SHP77 (cell line): ENCODE data around the gene WDR73.
"Not testable (repeated sequence)": the region's sequence is repeated elsewhere in the genome, so short reads cannot be mapped to it uniquely, and the experiment has no call there.

Source experiments
- DNase-seq, 2 experiments: peaks; one replicate each; lab custom pipeline; 2025; lab: John Stamatoyannopoulos, UW

Gene WDR73

DNA sequence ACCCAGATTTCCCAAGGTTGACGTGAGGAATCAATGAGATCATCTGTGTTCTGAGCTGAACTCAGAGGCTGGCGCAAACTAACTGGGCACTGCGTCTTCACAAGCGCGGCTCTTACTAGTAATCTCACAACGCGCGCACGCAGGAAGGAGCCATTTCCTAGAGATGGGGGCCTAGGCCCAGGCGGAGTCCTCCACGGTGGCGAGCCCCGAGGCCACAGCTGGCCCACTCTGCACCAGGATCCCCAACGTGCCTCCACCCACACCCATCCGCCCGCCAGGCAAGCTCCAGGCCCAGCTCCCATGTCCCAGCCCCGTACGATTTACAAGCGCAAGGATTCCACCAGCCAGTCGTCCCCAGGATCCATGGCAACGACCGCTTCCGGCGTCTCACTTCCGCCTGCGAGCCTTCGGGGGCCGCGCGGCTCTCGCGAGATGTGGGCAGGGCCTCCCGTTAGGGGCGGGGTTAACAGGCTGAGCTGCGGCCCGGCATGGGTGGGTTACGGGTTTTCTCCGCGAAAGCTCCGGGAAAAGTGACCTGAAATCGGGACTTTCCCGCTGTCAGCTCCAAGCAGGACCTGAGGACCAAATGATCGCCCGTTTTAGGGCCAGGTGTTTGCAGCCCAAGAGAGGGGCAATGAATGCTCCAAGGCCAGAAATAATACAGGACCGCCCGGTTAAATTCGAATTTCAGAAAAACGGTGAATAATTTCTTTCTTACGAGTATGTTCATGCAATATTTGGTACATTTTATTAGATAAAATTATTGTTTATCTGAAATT is at the start of gene WDR73:
Gene WDR73 (minus strand): TSS at position 374 of the 779 bp plus-strand sequence. CDS start 9 bp downstream, at position 365.
- peak; percentile 86 to 92 for DNase-seq

DNA sequence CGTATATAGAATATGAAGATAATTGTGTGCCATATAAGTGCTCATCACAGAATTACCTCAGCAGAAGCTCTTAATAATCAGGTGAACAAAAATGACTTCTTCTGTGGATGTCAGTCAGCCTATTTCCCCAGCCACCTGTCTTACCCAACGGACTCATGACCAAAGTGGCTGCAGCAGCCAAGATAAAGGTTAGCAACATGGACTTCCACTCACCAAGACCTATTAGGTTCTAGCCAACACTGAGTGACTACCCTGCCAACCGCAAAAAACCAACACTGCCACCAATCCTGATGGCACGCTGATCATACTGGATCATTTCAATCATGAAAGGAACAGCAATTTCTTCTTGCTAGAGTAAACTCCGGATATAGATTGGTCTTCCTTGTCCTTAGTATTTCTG is 49.7 kb upstream of the WDR73 start:
- DNase-seq = no peak

DNA sequence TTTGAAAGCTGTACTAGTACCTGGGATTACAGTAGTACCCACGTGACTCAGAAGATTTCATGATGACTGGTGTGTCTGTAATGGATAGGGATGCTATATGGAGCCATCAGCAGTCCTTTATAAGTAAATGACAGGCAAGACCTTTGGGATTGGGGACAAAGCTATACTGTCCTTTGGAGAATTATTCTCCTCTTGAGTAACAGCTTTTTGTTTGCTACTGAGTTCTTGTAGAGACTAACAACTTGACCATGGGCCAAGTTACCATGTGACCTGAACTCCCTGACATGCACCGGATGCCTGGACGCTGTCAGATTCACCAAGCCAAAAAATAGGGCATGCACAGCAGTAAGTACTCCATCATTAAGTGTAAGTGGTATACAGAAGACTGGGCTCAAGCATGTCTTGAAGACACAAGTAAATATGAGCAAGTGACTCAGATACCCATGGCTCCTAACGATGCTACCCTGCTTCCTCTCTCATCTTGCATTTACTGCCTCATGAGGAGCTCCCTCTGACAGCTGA is 48.9 kb upstream of the WDR73 start:
- no peak for DNase-seq

DNA sequence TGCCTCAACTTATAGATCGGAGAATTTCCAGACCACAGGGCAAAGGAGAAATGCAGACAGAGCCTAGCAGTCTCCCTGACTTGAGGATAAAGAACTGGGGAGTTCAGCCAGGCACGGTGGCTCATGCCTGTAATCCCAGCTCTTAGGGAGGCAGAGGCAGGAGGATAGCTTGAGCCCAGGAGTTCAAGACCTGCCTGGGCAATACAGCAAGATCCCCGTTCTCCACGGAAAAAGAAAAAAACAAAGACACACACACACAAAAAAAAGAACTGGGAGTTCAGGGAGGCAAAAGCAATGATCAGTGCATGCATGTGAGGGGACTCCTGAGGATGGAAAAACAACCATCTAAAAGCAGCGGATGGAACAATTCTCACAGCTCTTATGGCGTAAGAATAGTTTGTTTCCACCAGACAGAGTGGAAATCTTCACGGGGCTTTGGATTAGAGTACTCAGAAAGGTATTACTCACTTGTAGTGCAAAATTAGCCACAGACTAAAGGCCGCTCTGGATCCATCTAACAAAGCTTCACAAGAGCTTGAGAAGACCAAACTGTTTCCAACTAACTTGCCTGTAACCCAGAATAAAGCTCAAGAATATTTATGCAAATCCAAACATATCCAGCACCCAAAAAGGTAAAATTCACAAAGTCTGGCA is 45.6 kb upstream of the WDR73 start:
- DNase-seq = no peak

DNA sequence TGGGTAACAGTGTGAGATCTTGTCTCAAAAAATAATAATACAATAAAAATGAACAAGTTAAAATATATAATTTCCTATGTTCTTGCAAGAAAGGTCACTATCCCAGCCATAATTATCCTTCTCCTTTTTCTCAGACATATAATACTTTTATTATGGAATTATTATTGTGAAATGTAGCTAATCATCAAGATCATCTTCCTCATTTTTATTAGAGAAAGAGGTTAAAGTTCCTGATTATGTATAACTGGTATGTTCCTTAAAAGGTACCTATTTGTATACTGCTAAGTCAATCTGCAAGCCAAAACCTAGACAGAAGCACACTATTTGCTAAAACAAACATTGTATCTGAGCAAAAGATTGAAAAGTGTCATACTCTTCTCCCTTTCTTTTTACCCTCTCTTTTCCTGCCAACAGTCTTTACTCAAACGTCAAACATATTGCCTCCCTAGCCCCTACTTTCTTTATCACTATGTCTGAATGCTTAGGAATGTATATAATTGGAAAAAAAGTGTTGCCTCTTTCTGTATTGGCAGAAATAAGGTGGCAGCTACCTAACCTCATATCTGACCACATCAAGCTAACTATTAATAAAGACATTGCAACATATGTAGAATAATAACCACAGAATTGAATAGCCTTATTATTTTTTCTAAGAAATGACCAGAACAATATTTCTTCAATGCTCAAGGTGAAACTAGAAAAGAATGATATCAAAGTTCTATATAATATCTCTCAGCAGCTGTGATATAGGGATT is 43.3 kb upstream of the WDR73 start:
- DNase-seq = no peak

DNA sequence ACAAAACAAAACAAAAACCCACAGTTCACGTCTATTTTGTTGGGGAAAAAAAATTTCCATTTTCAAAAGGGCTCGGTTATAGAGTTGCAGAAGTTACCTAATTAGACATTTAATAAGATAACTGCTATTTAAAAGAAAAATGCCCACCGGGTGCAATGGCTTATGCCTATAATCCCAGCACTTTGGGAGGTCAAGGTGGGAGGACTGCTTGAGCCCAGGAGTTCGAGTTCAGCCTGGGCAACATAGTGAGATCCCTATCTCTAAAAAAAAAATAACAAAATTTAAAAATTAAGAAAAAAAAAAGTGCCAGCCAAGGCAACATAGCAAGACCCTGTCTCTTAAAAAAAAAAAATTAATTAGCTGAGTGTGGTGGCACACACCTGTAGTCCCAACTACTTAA is 42.7 kb upstream of the WDR73 start:
- DNase-seq = no peak

DNA sequence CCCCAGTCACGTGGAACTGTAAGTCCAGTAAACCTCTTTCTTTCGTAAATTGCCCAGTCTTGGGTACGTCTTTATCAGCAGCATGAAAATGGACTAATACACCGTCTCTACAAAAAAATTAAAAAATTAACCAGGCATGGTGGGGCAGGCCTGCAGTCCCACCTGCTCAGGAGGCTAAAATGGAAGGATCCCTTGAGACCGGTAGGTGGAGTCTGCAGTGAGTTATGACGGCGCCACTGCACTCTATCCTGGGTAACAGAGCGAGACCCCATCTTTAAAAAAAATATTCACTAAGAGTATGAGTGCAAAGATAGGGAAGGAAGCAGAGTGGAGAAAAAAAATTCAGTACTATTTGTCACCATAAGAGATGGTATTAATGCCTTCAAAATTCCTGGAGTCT is 36.3 kb upstream of the WDR73 start:
- DNase-seq = no peak

DNA sequence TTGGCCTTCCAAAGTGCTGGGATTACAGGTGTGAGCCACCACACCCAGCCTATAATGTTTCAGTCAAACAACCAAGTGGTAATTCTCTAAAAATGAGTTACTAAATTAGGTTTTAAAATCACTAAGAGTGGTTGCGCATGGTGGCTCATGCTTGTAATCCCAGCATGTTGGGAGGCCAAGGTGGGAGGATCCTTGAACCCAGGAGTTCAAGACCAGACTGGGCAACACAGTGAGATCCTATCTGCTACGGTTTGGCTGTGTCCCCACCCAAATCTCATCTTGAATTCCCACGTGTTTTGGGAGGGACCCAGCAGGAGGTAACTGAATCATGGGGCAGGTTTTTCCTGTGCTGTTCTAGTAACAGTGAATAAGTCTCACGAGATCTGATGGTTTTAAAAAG is 35.8 kb upstream of the WDR73 start:
- no peak for DNase-seq

DNA sequence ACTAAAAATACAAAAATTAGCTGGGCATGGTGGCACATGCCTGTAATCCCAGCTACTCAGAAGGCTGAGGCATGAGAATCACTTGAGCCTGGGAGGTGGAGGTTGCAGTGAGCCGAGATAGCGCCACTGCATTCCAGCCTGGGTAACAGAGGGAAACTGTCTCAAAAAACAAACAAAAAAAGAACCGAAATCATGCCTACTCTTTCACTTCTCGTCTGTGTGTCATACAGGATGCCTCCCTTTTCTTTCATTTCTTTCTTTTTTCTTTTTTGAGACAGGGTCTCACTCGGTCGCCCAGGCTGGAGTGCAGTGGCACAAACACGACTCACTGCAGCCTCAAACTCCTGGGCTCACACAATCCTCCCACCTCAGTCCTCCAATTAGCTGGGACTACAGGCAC is 32.4 kb upstream of the WDR73 start:
- DNase-seq = not testable (repeated sequence)

DNA sequence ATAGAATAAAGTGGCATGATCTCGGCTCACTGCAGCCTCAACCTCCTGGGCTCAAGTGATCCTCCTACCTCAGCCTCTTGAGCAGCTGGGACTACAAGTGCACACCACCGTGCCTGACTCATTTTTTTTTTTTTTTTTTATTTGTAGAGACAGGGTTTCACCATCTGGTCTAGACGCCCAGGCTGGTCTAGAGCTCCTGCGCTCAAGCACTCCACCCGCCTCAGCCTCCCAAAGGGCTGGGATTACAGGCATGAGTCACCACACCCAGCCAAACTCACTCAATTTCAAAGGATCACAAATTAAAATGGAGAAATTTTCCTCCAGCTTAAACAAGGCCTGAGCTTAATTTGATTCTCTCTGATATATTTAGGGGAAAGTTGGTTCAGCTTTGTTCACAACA is 31.2 kb upstream of the WDR73 start:
- DNase-seq = peak; percentile 9 to 12

DNA sequence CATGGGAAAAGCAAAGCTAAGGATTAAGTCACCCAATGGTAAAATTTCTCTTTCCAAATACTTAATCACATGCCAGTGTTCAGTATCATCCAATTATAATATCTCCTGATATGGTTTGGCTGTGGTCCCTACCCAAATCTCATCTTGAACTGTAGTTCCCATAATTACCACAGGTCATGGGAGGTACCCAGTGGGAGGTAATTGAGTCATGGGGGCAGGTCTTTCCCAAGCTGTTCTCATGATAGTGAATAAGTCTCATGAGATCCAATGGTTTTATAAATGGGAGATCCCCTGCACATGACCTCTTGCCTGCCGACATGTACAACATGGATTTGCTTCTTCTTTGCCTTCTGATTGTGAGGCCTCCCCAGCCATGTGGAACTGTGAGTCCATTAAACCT is 30.0 kb upstream of the WDR73 start:
- no peak for DNase-seq

DNA sequence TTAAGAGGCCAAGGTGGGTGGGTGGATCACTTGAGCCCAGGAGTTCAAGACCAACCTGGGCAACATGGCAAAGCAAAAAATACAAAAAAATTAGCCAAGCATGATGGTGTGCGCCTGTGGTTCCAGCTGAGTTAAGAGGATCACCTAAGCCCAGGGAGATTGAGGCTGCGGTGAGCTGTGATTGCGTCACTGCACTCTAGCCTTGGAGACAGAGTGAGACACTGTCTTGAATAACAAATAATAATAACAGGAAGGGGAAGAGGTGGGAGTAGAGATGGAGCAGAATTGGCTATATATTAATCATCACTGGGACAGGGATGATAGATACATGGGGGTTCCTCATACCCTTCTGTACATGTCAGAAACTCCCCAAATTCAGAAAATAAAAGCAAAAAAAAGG is 27.7 kb upstream of the WDR73 start:
- DNase-seq = no peak

DNA sequence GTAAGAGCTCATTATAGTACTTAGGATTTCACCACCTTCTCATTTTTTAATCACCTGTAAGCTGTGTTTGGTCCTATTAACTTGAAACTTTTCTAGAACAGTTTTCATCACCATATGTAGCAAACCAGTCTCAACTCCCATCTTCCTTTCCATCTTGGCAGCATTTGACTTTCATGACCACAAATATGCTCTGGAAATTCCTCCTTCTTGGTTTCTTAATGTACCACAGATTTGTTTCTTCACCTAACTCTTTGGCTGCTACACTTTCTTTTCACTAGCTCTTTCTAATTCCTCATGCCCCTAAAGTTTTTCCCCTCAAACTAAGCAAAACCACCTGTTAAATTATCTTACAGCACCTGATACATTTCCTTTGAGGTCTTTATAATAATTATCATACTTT is 17.1 kb upstream of the WDR73 start:
- DNase-seq = no peak

DNA sequence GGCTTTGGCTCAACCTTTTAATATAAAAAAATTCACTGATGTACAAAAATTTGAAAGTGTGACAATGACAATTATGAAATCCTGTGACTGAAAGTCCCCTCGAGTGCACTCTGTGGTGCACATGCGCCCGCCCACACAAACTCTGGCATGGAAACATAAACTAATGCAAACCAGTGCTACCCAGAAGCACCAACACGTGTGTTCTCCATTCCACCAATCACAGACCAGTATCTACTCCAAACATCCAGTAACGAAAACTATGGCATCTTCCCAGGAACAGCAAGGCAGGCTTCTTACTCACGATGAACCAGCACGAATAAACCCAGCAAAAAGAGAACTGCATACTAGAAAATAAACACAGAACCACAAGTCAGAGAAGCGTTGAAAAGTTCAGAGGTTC is 15.6 kb upstream of the WDR73 start:
- no peak for DNase-seq

DNA sequence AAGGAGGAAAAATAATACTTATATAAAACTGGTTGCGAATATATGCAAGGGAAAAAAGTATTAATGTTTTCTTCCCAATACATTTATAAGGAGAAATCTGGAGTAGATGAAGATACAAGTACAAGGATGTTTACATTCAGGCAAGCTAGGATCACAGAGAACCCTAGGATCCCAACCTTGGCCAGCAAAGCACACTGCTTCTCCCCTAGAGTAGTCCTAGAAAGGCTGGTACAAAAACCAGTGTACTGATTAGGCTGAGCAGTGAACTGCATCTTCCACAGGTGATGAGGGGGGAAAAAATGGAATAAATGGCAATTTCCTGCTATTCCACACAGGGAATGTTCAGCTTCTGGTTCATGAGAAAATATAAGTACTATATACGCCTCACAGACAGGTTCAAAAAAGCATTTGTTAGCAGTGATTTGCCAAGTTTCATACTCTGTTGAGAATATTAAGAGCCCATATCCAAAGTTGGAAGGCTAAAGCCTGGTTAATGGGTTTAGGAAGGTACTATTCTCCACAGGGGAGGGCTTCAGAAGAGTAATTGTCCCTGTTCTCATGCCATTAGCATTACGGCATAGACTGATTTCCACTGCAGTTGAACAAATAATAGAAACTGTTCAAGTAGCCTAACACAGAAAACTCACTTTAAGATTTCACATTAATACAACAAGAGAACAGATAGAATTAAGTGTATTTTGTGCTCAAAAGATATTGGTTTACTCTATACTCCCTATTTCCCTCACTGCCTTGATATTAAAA is 14.3 kb upstream of the WDR73 start:
- no peak for DNase-seq

DNA sequence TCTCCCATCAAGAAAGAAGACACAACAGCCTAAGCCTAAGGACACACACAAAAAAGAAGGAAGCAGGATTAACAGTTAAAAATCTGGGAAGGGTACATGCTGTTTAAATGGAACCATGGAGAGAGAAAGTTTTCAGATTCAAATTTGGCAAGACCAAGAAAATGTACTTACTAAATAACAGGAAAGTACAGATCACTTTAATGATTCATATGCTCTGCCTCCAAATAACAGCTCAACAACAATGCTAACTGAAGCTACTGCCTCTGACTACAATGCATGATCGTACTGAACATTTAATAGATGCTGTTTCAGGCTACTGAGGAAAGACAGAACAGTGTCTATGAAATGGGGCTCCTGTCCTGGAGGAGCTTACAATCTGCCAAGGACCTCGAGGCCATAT is 12.3 kb upstream of the WDR73 start:
- no peak for DNase-seq

DNA sequence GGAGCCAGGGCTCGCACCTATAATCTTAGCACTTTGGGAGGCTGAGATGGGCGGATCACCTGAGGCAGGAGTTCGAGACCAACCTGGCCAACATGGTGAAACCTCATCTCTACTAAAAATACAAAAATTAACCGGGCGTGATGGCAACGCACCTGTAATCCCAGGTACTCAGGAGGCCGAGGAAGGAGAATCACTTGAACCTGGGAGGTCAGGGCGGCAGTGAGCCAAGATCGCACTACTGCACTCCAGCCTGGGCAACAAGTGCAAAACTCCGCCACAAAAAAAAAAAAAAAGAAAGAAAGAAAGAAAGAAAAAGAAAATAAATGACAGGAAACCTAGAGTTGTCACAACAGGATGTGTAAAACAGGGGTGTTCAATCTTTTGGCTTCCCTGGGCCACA is 6.9 kb upstream of the WDR73 start:
- DNase-seq = no peak

DNA sequence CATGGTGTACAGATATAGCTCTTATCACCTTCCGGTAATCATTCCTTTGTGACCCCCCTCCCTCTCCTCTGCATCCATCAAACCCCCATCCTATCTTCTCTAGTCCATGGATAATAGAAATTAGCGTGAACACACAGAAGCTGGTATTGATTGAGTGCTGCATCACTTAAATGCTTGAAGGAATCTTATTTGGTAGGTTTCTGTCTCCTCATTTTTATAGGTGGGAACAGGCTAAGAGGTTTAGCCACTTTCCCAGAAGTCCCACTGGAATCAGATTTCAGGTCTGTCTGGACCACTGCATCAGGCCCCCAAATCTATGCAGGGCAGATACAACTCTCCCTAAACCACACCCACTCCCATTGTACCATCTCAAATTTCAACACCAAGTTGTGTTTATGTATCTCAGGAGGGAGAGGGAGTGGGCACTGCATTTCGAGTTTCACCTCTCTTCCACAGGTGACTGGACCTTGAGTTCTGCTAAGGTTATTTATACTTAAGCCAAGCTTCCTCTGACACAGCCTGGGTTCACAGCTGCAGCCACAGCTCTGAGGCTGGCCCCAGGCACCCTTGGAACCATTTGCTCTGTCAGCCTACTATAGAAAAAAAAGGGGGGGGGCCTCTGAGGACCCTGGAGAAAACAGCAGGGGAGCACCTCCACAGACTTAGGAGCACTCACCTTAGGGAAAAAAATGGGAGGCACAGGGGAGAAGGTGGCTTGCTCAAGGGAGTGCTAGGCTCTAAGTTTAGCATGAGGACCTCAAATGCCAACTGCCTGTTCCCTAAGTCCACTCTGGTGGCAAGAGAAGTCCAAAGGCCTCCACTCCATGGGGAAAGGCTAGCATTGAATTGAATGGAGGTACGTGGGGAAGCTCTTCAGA is 6.1 kb upstream of the WDR73 start:
- DNase-seq = no peak

DNA sequence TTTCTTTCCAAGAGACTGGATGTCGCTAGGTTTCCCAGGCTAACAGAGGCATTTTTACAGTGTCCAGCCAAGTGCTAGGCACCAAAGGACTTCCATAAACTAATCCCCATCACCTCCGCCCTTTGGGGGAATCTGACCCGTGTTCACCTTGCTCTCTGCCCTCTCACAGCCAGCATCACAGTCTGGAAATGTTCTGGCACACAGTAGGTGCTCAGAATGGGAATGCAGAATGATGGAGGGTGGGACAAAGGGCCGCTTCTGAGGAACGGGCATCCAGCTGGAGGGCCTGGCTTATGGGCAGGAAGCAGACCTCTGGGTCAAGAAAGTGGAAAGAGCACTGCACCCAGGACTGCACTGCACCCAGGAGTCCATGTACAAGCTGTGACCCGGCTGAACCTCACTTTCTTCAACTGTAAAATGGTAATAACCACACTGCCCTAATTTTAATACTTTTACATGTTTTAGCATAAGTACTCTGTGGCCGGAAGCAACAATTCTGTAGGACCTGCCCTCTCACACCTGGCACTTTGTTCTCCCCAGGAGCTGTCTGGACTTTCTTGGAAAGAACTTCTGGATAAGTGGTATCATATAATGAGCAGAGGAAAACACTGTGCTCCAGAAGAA is 4.8 kb upstream of the WDR73 start:
- no peak for DNase-seq

DNA sequence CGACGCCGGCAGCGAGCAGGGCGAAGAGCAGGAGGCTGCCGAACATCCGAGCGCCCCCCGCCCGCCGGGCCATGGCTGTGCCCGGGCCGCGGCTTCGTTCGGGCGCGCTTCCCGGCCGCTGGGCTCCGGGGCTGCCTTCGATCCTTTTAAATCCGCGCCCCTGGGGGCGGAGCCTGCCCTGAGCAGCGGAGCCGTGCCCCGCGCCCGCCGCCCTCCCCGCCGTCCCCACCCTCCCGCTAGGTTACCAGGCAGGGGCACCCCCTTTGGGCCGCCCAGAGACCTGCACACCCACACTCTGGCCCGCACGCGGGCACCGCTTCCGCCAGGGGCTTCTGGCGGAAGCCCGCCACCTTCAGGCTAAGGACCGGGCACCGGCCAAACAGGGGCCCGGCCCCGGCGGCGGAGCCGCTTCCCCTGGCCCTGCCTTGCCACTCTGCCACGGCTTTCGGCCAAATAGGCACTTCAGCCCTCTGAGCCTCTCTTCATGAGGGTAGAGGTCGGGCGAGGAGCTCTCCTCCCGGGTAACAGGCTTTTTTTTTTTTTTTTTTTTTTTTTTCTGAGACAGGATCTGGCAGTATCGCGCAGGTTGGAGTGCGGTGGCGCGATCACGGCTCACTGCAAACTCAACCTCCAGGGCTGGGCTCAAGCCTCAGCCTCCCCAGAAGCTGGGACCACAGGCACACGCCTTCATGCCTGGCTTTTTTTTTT is 4.2 kb upstream of the WDR73 start, which contains the start of gene NMB:
Gene NMB (minus strand): TSS at position 120 of the 708 bp plus-strand sequence. CDS start 47 bp downstream, at position 73.
- DNase-seq = peak; percentile 70 to 87
